Stimulated activated naive CD8-positive, alpha-beta T cell treated with anti-CD3 and anti-CD28 coated beads, Interleukin-15, Interleukin-2, amounts not matched to agents 100 ng/mL and 50 ng/mL, for 24 hours (primary cell): ENCODE measurements around the gene NECTIN1.
"Not testable (repeated sequence)": the region's sequence is repeated elsewhere in the genome, so short reads cannot be mapped to it uniquely, and the experiment has no call there.

Experiments used
- H3K27ac Mint-ChIP-seq: one replicate; pipeline ENCODE4 v1.8.0; 2021; ENCODE audit warnings: mild to moderate bottlenecking, mixed read lengths
- H3K27me3 Mint-ChIP-seq: one replicate; pipeline ENCODE4 v1.8.0; 2021; ENCODE audit warnings: mixed read lengths
- H3K36me3 Mint-ChIP-seq: one replicate; pipeline ENCODE4 v1.8.0; 2021; ENCODE audit warnings: low read depth, mixed read lengths
- H3K4me1 Mint-ChIP-seq: one replicate; pipeline ENCODE4 v1.8.0; 2021; ENCODE audit warnings: low read depth, mixed read lengths
- H3K4me3 Mint-ChIP-seq: one replicate; pipeline ENCODE4 v1.8.0; 2021; ENCODE audit warnings: mild to moderate bottlenecking, mixed read lengths
- H3K9me3 Mint-ChIP-seq: one replicate; pipeline ENCODE4 v1.8.0; 2021; ENCODE audit warnings: mixed read lengths

The NECTIN1 gene

DNA sequence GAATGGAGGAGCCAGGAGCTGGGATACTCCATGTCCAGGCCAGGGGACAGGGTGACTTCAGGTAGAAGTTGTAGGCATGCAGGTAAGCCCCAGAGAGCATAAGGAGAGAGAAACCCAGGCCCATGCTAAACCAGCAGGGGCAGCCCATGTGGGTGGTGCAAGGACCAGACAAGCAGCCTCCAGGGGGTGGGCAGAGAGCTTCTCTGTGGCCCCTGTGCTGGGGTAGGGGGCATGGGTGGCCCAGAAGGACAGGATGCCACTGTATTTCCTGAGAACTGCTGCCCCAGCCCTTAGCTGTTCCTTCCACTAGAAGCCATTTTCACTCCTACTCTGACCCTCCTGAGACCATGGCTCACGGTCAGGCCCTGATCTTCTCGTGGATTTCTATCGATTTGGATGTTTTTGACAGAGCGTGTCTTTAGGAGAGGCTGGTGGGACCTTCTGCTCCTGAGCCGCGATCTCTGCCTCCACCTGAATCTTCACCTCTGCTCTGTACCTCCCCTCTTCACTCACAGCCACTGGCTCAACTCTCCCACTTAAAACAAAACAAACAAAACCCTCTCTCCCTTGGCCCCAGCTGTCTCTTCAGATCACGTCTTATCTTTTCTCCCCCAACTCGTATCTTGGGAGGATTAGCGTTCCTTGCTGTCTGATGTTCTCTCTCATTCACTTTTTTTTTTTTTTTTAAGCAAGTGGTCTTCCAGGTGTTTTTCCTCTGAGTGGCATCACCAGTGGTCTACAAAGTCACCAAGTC lies 112.2 kb downstream of the NECTIN1 start:
- H3K4me3 Mint-ChIP-seq: no peak overlapping the region
- no peaks in the 10 kb centered on the region for H3K36me3 Mint-ChIP-seq

DNA sequence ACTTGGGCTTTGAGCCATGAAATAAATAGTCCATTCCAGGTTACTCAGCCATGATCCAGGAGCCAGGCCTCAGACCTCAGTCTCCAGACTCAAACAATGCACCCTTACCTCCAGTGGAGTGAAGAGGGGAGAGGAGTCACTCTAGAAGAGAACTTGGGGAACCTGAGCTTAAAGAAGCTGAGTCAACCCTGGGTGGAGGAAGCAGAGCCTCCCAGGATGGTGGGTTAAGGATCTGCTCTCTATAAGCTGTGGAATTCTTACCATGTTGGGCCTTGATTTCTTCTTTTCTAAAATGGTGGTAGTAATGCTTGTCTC lies 113.2 kb downstream of the NECTIN1 start:
- H3K4me3 Mint-ChIP-seq: no peak overlapping the region
- H3K27me3 Mint-ChIP-seq: peaks cover 15% of the 10 kb centered on the region
- no peak overlapping the region for H3K27ac Mint-ChIP-seq

More for the DNA sequence above, 112.2 kb downstream of the NECTIN1 start:
- Mint-ChIP-seq H3K9me3 (no peaks in the 10 kb centered on the region), H3K27me3 (peaks cover 15% of the 10 kb centered on the region), H3K27ac (no peak overlapping the region), H3K4me1 (no peaks in the 10 kb centered on the region)

DNA sequence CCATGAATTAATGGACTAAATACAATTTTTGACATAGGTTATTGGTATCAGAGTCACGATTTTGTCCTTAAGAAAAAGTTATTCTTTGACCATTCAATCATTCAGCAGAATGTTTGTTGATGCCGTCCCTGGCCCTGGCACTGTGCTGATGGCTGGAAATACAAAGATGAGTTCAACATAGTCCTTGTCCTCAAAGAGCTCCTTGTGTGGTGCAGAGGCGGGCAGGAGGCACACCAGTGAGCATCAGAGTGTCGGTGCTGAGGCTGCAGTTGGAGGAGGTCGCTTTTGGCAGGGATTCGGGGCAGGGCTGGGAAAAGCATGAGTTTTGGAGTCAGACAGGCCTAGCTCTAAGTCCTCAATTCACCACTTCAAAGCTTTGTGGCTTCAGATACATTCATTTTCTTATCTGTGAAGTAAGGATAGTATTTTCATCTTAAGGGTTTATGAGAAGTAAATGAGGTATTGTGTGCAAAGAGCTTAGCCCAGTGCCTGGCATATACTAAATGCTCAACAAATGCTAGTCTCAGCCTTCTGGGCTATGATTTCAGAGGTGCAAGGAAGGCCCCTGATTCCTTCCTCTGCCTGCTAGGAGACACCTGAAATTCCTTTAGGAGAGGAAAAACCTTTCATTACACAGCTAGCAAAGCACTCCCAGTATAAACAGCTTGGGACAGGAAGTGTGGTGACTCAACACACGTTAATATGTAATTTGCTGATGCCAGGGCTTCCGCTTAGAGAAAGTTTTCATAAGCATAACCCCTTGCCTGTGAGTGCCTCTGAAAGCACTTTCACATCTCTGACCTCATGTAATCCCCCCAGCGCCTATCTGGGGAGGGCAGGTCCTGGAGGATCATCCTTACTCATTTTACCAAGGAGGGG lies 113.8 kb downstream of the NECTIN1 start:
- no peaks in the 10 kb centered on the region for H3K4me1 Mint-ChIP-seq
- H3K36me3 Mint-ChIP-seq: no peaks in the 10 kb centered on the region
- H3K4me3 Mint-ChIP-seq: no peak overlapping the region
- H3K27ac Mint-ChIP-seq: no peak overlapping the region
- peaks cover 10% of the 10 kb centered on the region for H3K27me3 Mint-ChIP-seq
- no peaks in the 10 kb centered on the region for H3K9me3 Mint-ChIP-seq

More for the DNA sequence above, 113.2 kb downstream of the NECTIN1 start:
- H3K36me3 Mint-ChIP-seq: no peaks in the 10 kb centered on the region
- no peaks in the 10 kb centered on the region for H3K4me1 Mint-ChIP-seq
- no peaks in the 10 kb centered on the region for H3K9me3 Mint-ChIP-seq

- H3K27ac Mint-ChIP-seq: no peak overlapping the region
- H3K4me3 Mint-ChIP-seq: no peak overlapping the region
- no peaks in the 10 kb centered on the region for H3K36me3 Mint-ChIP-seq
- no peaks in the 10 kb centered on the region for H3K4me1 Mint-ChIP-seq
- H3K27me3 Mint-ChIP-seq: peaks cover 10% of the 10 kb centered on the region
- H3K9me3 Mint-ChIP-seq: no peaks in the 10 kb centered on the region
Observed at GRCh38 chr11:119614222-119615002, 114.6 kb downstream of the NECTIN1 start.

DNA sequence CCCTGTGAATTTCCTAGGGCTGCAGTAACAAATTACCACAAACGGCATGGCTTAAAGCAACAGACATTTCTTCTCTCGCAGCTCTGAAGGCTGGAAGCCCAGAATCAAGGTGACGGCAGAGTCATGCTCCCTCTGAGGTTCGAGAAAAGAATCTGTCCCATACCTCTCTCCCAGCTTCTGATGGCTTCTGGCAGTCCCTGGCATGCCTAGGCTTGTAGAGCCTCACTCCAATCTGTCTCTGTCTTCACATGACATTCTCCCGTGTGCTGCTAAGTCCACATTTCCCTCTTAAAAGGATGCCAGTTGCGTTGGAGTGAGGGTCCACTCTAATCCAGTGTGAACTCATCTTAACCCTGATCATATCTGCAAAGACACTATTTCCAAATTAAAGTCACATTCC lies 116.2 kb downstream of the NECTIN1 start:
- no peaks in the 10 kb centered on the region for H3K9me3 Mint-ChIP-seq
- peaks cover 15% of the 10 kb centered on the region for H3K27me3 Mint-ChIP-seq
- no peak overlapping the region for H3K4me3 Mint-ChIP-seq
- no peaks in the 10 kb centered on the region for H3K4me1 Mint-ChIP-seq
- no peak overlapping the region for H3K27ac Mint-ChIP-seq
- H3K36me3 Mint-ChIP-seq: no peaks in the 10 kb centered on the region

DNA sequence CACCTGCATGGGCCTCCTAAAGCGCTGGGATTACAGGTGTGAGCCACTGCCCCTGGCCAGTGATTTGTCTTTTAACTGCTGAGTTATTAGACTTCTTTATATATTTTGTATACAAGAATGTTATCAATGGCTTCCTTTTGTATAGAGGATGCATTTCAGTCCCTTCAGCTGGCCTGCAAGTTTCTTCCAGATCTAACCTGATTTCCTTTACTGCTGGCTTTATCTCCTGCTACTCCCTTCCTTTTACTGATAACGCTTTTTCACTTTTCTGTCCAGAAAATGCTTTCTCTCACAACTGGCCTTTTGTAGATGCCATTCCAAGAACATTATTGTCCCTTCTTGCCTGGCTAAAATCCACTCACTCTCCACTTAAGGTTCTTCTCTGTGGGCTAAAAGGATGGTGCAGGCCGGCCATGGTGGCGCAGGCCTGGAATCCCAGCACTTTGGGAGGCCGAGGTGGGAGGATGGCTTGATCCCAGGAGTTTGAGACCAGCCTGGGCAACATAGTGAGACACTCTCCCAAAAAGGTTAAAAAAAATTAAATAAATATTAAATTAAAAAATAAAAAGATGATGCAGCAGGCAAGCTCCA lies 118.1 kb downstream of the NECTIN1 start:
- H3K4me3 Mint-ChIP-seq: no peak overlapping the region
- H3K27me3 Mint-ChIP-seq: peaks cover 19% of the 10 kb centered on the region
- no peaks in the 10 kb centered on the region for H3K4me1 Mint-ChIP-seq
- H3K27ac Mint-ChIP-seq: no peak overlapping the region
- no peaks in the 10 kb centered on the region for H3K36me3 Mint-ChIP-seq
- no peaks in the 10 kb centered on the region for H3K9me3 Mint-ChIP-seq

- Mint-ChIP-seq H3K4me3 (no peak overlapping the region), H3K9me3 (no peaks in the 10 kb centered on the region), H3K36me3 (no peaks in the 10 kb centered on the region), H3K4me1 (no peaks in the 10 kb centered on the region), H3K27me3 (peaks cover 19% of the 10 kb centered on the region), H3K27ac (no peak overlapping the region)
Observed at GRCh38 chr11:119608781-119609180, 120.2 kb downstream of the NECTIN1 start.

GRCh38 chr11:119608201-119608600 lies 120.8 kb downstream of the NECTIN1 start:
- H3K36me3 Mint-ChIP-seq: no peaks in the 10 kb centered on the region
- H3K4me3 Mint-ChIP-seq: no peak overlapping the region
- H3K9me3 Mint-ChIP-seq: no peaks in the 10 kb centered on the region
- peaks cover 19% of the 10 kb centered on the region for H3K27me3 Mint-ChIP-seq
- no peaks in the 10 kb centered on the region for H3K4me1 Mint-ChIP-seq
- no peak overlapping the region for H3K27ac Mint-ChIP-seq

DNA sequence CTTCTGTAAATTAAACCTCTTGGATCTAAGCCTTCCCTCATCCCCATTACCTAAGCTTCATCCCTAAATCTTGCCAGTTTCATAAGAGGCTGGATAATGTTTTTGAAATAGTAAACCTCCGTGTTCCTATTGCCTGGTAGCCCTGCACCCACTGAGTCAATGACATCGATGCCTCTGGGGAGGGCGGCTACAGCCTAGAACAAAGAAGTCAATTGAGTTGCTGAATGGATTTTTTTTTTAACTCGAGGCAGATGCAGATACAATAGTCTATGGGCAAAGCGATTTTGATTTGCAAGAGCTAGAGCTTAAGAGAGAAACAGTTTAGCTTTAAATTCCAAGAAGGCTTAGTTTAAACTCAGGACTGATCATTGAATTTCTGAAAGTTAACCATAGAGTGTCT lies 121.3 kb downstream of the NECTIN1 start:
- no peaks in the 10 kb centered on the region for H3K4me1 Mint-ChIP-seq
- no peaks in the 10 kb centered on the region for H3K36me3 Mint-ChIP-seq
- H3K27me3 Mint-ChIP-seq: peaks cover 15% of the 10 kb centered on the region
- H3K9me3 Mint-ChIP-seq: no peaks in the 10 kb centered on the region
- H3K4me3 Mint-ChIP-seq: no peak overlapping the region
- H3K27ac Mint-ChIP-seq: no peak overlapping the region

GRCh38 chr11:119605137-119605665 lies 123.8 kb downstream of the NECTIN1 start:
- Mint-ChIP-seq H3K4me3 (no peak overlapping the region), H3K4me1 (no peaks in the 10 kb centered on the region), H3K27me3 (peaks cover 9% of the 10 kb centered on the region), H3K36me3 (no peaks in the 10 kb centered on the region), H3K27ac (no peak overlapping the region), H3K9me3 (no peaks in the 10 kb centered on the region)

GRCh38 chr11:119602745-119603373 lies 126.1 kb downstream of the NECTIN1 start:
- Mint-ChIP-seq H3K27me3 (peaks cover 7% of the 10 kb centered on the region), H3K27ac (no peak overlapping the region), H3K4me3 (no peak overlapping the region), H3K4me1 (no peaks in the 10 kb centered on the region), H3K9me3 (no peaks in the 10 kb centered on the region), H3K36me3 (no peaks in the 10 kb centered on the region)

DNA sequence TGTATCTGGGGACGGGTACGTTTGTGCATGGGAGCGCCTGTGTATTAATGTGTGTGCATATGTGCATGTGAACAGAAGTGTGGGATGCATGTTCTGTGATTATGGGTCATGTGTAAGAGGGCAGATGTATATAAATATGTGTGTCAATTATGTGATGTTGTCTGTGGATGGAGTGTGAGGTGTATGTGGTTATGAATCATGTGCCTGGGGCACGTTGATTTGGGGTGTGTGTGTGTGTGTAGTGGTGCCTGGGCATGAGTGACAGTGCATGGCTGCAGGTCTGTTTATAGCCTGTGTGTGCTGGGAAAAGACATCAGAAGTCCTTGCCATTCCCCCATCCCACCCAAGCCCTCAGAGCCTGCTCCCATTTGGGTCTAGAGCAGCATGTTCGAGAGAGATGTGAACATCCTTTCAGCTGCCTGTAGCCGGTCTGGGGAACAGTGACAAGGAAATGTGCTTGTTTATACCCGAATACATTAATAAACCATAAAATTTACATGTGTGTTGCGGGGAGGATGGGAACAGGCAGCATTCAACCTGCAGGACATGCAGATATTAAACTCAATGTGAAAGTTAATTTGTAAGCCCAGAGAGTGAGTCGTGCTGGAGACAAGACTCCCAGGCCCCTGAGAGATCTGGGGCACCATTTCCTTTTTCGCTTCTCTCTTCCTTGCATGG lies 129.0 kb downstream of the NECTIN1 start:
- Mint-ChIP-seq H3K4me3 (no peak overlapping the region), H3K27me3 (peaks cover 5% of the 10 kb centered on the region), H3K9me3 (no peaks in the 10 kb centered on the region), H3K4me1 (no peaks in the 10 kb centered on the region), H3K36me3 (no peaks in the 10 kb centered on the region), H3K27ac (no peak overlapping the region)

GRCh38 chr11:119595941-119596340 lies 133.1 kb downstream of the NECTIN1 start:
- peaks cover 14% of the 10 kb centered on the region for H3K27me3 Mint-ChIP-seq
- not testable (repeated sequence) for H3K27ac Mint-ChIP-seq, H3K4me1 Mint-ChIP-seq, H3K36me3 Mint-ChIP-seq, H3K9me3 Mint-ChIP-seq, H3K4me3 Mint-ChIP-seq
